Panc1 (cell line): Measurements from ENCODE around the gene STPG3. TPM values are rescaled to one million over a fixed set of nuclear protein-coding genes. Genes with fewer than 3 reads are reported as not detected.
A peak's percentile ranks its signal among the peaks of the same experiment; 100 is the strongest.

Experiments
- ATAC-seq: fragments of 200-7000 bp; cut with Tn5 transposase; 2 replicates; pipeline ENCODE4 v1.9.1; 2020; ENCODE audit warnings: mild to moderate bottlenecking, moderate library complexity
- BruUV-seq: library from RNA; stranded (reverse); fragments of 400-500 nt; replicated peaks from 2 replicates; lab custom pipeline; 2021; lab: Mats Ljungman, UMichigan
- CTCF ChIA-PET: fragments of 300-600 bp; sonication (Branson Sonifier 250); formaldehyde crosslinking; loops from one replicate; lab custom pipeline; 2022; ENCODE audit warnings: antibody characterized with exemption; lab: Charles Lee
- POLR2A ChIA-PET: fragments of 300-600 bp; sonication (Branson Sonifier 250); formaldehyde crosslinking; loops from one replicate; lab custom pipeline; 2022; ENCODE audit warnings: antibody characterized with exemption; lab: Charles Lee
- DNase-seq: peaks from one replicate; pipeline ENCODE4 v3.0.0-alpha.2; 2010; ENCODE audit warnings: low read depth, low spot score
- H3K27ac ChIP-seq: 2 replicates; pipeline ENCODE4 v1.5.1; 2011; ENCODE audit warnings: mild to moderate bottlenecking, low read length, inconsistent platforms
- H3K27me3 ChIP-seq: fragments of 200-500 bp; sonication (Bioruptor generic); 2 replicates; pipeline ENCODE4 v1.6.0; 2014; ENCODE audit warnings: low read length, inconsistent platforms; ENCODE audit not compliant: control insufficient read depth, insufficient read depth
- H3K36me3 ChIP-seq: fragments of 200-500 bp; sonication (Bioruptor generic); 2 replicates; pipeline ENCODE4 v1.5.1; 2014; ENCODE audit warnings: inconsistent platforms, mild to moderate bottlenecking, low read length, moderate library complexity; ENCODE audit not compliant: control insufficient read depth, insufficient read depth
- H3K4me1 ChIP-seq: 2 replicates; pipeline ENCODE4 v1.5.1; 2011; ENCODE audit warnings: inconsistent platforms, mild to moderate bottlenecking, low read length, moderate library complexity; ENCODE audit not compliant: control insufficient read depth, insufficient read depth
- H3K4me3 ChIP-seq, 2 experiments: 2 replicates each; pipeline ENCODE4 v1.5.1; 2011 to 2012; ENCODE audit warnings: low read depth in 2 of 2, low read length in 2 of 2, mild to moderate bottlenecking in 2 of 2, inconsistent platforms in 1 of 2, moderate library complexity in 1 of 2
- H3K9me3 ChIP-seq: fragments of 200-500 bp; sonication (Bioruptor generic); 2 replicates; pipeline ENCODE4 v1.5.1; 2014; ENCODE audit warnings: low read depth, mild to moderate bottlenecking, inconsistent platforms, low read length, moderate library complexity; ENCODE audit not compliant: control insufficient read depth, insufficient read depth
- CTCF ChIP-seq: fragments of 450-650 bp; IDR thresholded peaks from 2 replicates; pipeline ENCODE4 v1.5.1; 2017; ENCODE audit warnings: mild to moderate bottlenecking
- POLR2AphosphoS5 ChIP-seq: IDR thresholded peaks from 2 replicates; pipeline ENCODE4 v1.6.1; 2012; ENCODE audit warnings: mild to moderate bottlenecking, low read depth, low read length, moderate library complexity
- REST ChIP-seq, 2 experiments: IDR thresholded peaks; 2 replicates each; pipeline ENCODE4 v1.6.1; 2011 to 2012; ENCODE audit warnings: low read depth in 2 of 2, control low read depth in 1 of 2, low read length in 1 of 2, mild to moderate bottlenecking in 1 of 2, moderate library complexity in 1 of 2; ENCODE audit not compliant: insufficient read depth in 1 of 2
- SIN3A ChIP-seq: IDR thresholded peaks from 2 replicates; pipeline ENCODE4 v1.6.1; 2012; ENCODE audit warnings: low read depth, mild to moderate bottlenecking, low read length, moderate library complexity, borderline replicate concordance; ENCODE audit not compliant: insufficient read depth
- TCF7L2 ChIP-seq: IDR thresholded peaks from 2 replicates; pipeline ENCODE4 v1.6.1; 2011; ENCODE audit warnings: mild to moderate bottlenecking, low read depth, low read length, inconsistent platforms
- in situ Hi-C: cut with HindIII; loops from 2 replicates; pipeline ENCODE4 v1.10.0; 2016; ENCODE audit warnings: low sequenced_read_pairs, low pct_unique_long_range_greater_than_20kb
- intact Hi-C: fragments of 100-400 bp; cut with micrococcal nuclease; formaldehyde crosslinking; loops from one replicate; pipeline ENCODE4 v1.10.0; 2022; ENCODE audit not compliant: unreplicated experiment
- total RNA-seq: library from RNA; stranded (reverse); gene quantifications from one replicate; pipeline ENCODE4 v1.2.1, GENCODE V29; 2021; ENCODE audit not compliant: unreplicated experiment

The STPG3 gene
- total RNA-seq, 1 experiment from 2014 or later: 0.26 TPM

GRCh38 chr9:137227054-137227852 is 23.8 kb upstream of the STPG3 start, which contains the start of gene RNF224:
RNF224 (plus strand) TSS chr9:137227502; CDS start chr9:137228336, 834 bp downstream.
- ChIA-PET POLR2A (interaction anchor here (0.6 kb wide), 1 partner anchor 42 kb away, joined by 3 read pairs; no protein-coding TSS in a partner anchor), CTCF (interaction anchor here (0.6 to 1.7 kb wide), 5 partner anchors 9 to 111 kb away, joined by 3 to 6 read pairs (median 4); no protein-coding TSS in a partner anchor)
- Histone ChIP-seq H3K27me3 (no peaks in the 10 kb centered on the region), H3K4me1 (peaks cover 7% of the 10 kb centered on the region), H3K4me3 (no peak within 1 kb of the TSS), H3K27ac (no peak within 1 kb of the TSS), H3K36me3 (peaks cover 2% of the 10 kb centered on the region; the same call in 1 of the 2 replicates), H3K9me3 (no peaks in the 10 kb centered on the region)
- DNase-seq (no peak), ATAC-seq (peak; percentile 66)
- intact Hi-C loops (loop anchor here (5.0 kb wide), 1 partner anchor 110 kb away; no protein-coding TSS in a partner anchor), in situ Hi-C loops (no loop called here)
- no TSS peak for BruUV-seq
- TF ChIP-seq POLR2AphosphoS5 (no peak), REST (IDR thresholded peaks at IDR 0.05; ENCODE audit: insufficient read depth in 1 of 2, low read depth in 2 of 2, low read length in 1 of 2) (0 out of 4 replicates have a peak, but pooled peaks of 1 of the 2 experiments have one; percentile 42), CTCF (peak; percentile 87), SIN3A (no peak), TCF7L2 (no peak)

GRCh38 chr9:137227853-137228505 is 23.1 kb upstream of the STPG3 start:
- no TSS peak for BruUV-seq
- in situ Hi-C loops: no loop called here
- POLR2A ChIA-PET: interaction anchor here (0.6 kb wide), 1 partner anchor 41 kb away, joined by 3 read pairs; no protein-coding TSS in a partner anchor
- H3K4me1 ChIP-seq: peaks cover 7% of the 10 kb centered on the region
- no peak overlapping the region for H3K27ac ChIP-seq
- CTCF ChIA-PET: interaction anchor here (0.9 to 1.7 kb wide), 3 partner anchors 14 to 53 kb away, joined by 3 to 6 read pairs (median 4); no protein-coding TSS in a partner anchor
- no peak for TF ChIP-seq SIN3A
- TF ChIP-seq REST (IDR thresholded peaks at IDR 0.05; ENCODE audit: insufficient read depth in 1 of 2, low read depth in 2 of 2, low read length in 1 of 2): no peak
- no peak for TF ChIP-seq CTCF
- TF ChIP-seq TCF7L2: no peak
- no peak for TF ChIP-seq POLR2AphosphoS5
- no peak overlapping the region for H3K4me3 ChIP-seq
- ATAC-seq: no peak
- no peaks in the 10 kb centered on the region for H3K27me3 ChIP-seq
- H3K36me3 ChIP-seq: peaks cover 2% of the 10 kb centered on the region; the same call in 1 of the 2 replicates
- no peak for DNase-seq
- intact Hi-C loops: loop anchor here (5.0 kb wide), 1 partner anchor 111 kb away; no protein-coding TSS in a partner anchor
- H3K9me3 ChIP-seq: no peaks in the 10 kb centered on the region
